DMS79 treated with DMSO at 0.1 percent for 48 hours (cell line): ENCODE measurements around the gene POLR2J3.
"Not testable (repeated sequence)": the region's sequence is repeated elsewhere in the genome, so short reads cannot be mapped to it uniquely, and the experiment has no call there.

Experiments used
- DNase-seq: peaks from one replicate; lab custom pipeline; 2025; lab: John Stamatoyannopoulos, UW

POLR2J3 gene

DNA sequence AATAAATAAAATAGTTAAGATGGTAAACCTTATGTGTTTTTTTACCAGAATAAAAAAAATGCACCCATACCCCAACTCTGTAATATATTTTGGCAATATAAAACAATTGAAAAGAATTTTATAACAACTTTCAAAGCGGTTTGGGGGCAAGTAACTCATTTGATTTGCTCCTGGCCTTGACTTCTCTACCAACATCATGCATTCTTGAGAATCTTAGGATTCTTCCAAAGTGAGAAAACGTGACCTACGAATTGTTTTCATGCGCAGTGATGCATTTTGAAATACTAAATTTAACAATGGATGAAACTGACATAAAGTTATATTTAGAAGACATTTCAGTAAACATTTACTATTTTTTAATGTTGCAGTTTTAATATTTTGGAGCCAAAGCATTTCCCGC lies 51.6 kb downstream of the POLR2J3 start:
- DNase-seq: not testable (repeated sequence)

DNA sequence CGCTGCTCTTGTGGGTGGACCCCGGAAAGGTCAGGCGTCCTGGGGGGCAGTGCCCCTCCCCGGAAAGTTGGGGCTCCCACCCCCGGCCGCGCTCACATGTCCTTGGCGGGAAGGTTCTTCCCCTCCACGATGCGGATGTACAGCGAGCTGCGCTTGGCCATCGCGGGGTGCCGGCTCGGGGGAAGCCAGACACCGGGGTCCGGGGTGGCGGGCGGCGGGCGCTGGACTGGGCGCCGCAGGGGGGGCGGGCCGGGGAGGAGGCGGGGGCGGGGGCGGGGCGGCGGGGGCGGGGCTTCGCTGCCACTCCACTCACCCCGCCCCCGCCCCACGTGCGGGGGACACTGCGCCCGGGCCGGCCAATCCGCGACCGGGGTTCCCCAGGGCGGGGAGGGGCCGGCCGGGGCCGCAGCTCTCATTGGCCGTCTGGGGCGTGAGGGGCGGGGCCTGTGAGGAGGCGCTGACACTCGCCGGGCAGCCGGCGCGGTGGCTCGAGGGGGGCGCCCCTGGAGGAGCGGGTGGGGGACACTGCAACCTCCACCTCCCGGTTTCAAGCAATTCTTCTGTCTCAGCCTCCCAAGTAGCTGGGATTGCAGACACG lies 54.7 kb downstream of the POLR2J3 start, which contains the start of gene RASA4B:
Gene RASA4B (minus strand): TSS at position 228 of the 598 bp plus-strand sequence. CDS start 67 bp downstream, at position 161.
- DNase-seq: not testable (repeated sequence)
